HG02610 (cell line): ENCODE data around the gene NT5C3B.
"Not testable (repeated sequence)": the region's sequence is repeated elsewhere in the genome, so short reads cannot be mapped to it uniquely, and the experiment has no call there.

Experiments used
- ATAC-seq: cut with Tn5 transposase; IDR thresholded peaks from one replicate; pipeline ENCODE4 v1.9.1; 2021; ENCODE audit warnings: mild to moderate bottlenecking, moderate library complexity; ENCODE audit not compliant: unreplicated experiment

The NT5C3B gene

DNA sequence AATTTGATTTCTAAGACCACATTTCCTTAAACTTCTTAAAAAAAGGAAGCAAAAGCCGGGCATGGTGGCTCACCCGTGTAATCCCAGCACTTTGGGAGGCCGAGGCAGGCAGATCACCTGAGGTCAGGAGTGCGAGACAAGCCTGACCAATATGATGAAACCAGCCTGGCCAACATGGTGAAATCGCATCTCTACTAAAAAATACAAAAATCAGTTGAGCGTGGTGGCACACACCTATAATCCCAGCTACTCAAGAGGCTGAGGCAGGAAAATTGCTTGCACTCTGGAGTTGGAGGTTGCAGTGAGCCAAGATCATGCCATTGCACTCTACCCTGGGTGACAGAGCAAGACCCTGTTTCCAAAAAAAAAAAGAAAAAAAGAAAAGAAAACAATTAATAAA is 4.7 kb upstream of the NT5C3B start:
- not testable (repeated sequence) for ATAC-seq

DNA sequence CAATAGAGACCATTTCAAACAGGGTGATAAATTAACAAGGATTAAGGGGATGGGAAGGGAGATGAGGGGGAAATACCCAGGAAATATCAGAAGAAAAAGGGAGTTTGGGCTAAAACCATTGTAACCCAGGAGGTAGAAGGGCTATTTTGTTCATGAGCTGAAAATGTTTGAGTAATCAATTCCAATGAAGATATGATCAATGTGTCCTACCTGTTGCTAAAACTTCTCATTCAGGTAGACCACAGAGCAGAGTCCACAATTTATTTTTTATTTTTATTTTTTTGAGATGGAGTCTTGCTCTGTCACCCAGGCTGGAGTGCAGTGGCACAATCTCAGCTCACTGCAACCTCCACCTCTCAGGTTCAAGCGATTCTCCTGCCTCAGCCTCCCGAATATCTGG is 3.4 kb upstream of the NT5C3B start:
- ATAC-seq, result not testable (repeated sequence)

DNA sequence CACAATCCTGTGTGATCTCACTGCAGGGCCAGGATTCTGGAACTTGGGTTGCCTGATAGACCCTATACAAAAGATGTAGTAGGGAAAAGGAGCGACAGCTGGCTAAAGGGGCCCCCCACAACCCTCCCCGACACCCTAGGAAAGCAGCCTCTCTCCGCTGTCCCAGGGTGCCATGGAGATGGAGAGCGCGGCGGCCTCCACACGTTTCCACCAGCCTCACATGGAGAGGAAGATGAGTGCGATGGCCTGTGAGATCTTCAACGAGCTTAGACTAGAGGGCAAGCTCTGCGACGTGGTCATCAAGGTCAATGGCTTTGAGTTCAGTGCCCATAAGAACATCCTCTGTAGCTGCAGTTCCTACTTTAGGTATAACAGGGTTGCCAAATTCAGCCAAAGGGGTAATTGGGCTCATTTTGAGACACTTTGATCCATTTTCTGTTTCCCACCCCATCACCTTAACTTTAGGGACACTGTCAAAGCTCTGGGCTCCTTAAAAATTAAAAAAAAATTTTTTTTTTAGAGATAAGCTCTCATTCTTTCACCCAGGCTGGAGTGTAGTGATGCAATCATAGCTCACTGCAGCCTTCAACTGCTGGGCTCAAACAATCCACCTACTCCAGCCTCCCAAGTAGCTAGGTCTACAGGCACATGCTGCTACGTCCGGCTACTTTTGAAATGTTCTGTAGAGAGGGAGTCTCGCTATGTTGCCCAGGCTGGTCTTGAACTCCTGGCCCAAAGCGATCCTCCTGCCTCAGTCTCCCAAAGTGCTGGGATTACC is 1.9 kb upstream of the NT5C3B start, which contains the start of gene KLHL10:
KLHL10 (plus strand) TSS at position 65 of the 778 bp plus-strand sequence; CDS start at position 173, 108 bp downstream.
- no peak for ATAC-seq

GRCh38 chr17:41836550-41837196 is 641 bp upstream of the NT5C3B start:
- ATAC-seq, result no peak

DNA sequence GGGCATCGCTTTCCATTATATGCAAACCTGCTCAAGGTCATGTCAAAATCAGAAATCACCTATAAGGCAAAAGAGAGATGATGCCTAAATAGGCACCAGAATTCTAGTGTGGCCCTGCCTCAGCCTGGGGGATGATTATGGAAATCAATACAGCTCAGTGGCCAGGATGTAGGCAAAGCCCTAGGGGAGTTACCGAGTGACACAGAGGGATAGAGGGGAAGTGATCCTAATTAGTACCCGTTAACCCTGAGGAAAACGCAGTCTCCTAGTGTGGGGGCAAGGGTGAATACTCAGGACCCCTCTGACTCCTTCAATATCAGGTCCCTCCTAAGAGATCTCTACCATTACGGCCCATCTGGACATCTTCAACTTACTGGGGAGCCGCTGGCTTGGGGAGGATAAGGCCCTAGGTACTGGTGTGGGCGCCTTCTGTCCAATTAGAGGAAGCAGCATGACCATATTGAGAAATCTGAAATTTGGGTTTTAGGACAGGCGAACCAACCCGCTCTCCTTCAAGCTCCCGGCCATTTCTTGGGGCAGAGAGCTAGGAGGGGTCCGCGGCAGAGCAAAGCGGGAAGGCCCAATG is 725 bp downstream of the NT5C3B start:
- ATAC-seq, result no peak

GRCh38 chr17:41829961-41830360 is 6.1 kb downstream of the NT5C3B start:
- not testable (repeated sequence) for ATAC-seq

DNA sequence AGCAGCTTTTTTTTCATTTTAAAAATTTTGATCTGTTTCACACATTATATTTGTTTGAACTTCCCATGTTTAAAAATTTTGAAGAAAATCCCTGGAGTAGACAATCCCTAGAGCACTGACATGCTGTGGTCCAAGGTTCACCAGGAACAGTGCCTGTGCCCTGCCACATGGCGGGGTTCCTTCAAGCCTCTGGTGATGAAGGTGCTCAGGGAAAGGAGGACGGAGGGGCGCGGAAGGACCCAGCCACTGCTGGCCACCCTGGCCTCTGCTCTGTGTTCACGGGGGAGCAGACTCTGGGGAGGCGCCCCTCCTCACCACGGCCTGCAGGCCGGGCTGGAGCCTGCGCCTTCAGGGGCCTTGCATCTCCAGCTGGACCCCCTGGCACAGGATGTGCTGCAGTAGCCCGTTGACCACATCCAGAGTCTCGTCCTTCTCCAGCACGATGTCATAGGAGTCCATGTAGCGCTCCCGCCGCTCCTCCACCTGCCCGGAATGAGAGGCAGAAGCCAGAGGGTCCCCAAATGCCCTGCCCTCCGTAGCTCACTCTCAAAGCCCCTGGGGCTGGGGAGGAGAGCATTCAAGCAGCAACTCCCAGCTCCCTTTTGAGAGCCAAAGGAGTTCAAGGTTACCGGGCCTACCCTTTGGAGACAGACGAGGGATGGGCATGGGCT is 10.7 kb downstream of the NT5C3B start:
- ATAC-seq, result no peak

DNA sequence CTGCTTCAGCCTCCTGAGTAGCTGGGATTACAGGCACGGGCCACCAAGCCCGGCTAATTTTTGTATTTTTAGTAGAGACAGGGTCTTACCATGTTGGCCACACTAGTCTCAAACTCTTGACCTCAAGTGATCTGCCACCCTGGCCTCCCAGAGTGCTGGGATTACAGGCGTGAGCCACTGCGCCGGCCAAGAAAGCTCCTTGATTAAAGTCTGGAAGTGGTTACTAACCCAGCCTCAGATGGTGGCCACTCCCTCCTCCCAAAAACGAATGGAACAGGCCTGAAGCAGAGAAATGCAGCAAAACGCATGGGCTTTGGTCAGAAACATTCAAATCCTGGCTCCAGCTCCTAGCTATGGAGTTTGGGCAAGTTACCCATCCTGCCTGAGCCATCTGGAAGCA is 11.9 kb downstream of the NT5C3B start:
- no peak for ATAC-seq

DNA sequence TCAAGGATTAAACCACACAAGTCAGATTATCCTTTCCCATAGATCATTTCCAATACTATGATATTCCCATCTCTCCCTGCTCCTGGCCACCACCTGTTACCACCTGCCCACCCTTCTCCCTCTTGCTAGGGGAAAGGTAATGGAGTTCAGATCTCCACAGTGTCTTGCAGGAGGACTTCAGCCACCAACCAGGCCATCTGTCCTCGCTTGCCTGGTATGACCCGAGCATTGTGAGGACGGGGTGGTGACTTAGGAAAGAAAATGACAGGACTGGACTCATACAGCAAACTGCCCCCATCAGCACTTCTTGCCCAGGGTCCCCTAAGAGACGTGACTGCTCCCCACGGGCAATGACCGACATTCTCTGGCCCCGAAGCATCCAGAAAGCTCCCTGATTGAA is 12.5 kb downstream of the NT5C3B start:
- no peak for ATAC-seq

- no peak for ATAC-seq
Observed at GRCh38 chr17:41823141-41823524, 12.9 kb downstream of the NT5C3B start.

- no peak for ATAC-seq
Observed at GRCh38 chr17:41822216-41823140, 13.6 kb downstream of the NT5C3B start.

DNA sequence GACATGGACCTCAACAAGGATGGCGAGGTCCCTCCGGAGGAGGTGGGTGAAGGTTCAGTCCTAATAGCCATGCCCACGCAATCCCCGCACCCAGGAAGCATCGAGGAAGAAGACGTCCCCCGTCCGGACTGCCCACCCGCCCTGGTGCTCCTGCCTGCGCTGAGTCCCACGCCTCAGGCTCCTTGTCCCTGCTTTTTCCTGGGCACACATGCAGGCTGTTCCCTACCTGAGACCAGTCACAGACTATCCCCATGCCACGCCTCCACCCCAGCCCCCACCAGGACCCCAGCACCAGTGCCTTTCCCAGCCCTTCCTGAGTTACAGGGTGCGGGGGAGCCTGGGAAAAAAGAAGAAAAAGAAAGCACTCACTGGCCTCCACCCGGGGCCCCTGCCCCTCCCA is 14.3 kb downstream of the NT5C3B start:
- no peak for ATAC-seq

GRCh38 chr17:41818024-41818423 is 18.0 kb downstream of the NT5C3B start:
- no peak for ATAC-seq

- no peak for ATAC-seq
Observed at GRCh38 chr17:41816637-41817320, 19.3 kb downstream of the NT5C3B start.

GRCh38 chr17:41814195-41814594 is 21.8 kb downstream of the NT5C3B start:
- no peak for ATAC-seq

GRCh38 chr17:41813699-41814124 is 22.3 kb downstream of the NT5C3B start:
- ATAC-seq, result no peak

GRCh38 chr17:41813152-41813680 is 22.8 kb downstream of the NT5C3B start:
- no peak for ATAC-seq

DNA sequence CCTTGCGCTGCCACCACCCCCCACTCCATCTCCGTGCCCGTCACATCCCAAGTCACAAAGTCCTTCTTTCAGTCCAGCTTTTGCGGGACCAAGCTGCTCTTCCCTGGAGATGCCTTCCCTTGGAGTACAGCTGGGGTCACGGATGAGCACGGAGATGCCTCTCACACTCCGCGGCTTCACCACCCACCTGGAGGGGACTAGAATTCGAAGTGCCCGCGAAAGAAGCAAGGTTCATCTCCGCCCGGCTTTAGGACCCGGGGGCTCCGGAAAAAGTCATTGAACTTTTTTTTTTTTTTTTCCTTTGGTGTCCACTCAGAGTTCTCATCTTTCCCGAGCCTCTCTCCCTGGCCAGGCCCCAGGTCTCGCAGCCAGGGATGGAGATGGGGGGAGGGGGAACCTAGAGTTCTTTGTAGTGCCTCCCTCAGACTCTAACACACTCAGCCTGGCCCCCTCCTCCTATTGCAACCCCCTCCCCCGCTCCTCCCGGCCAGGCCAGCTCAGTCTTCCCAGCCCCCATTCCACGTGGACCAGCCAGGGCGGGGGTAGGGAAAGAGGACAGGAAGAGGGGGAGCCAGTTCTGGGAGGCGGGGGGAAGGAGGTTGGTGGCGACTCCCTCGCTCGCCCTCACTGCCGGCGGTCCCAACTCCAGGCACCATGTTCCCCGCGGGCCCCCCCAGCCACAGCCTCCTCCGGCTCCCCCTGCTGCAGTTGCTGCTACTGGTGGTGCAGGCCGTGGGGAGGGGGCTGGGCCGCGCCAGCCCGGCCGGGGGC is 23.5 kb downstream of the NT5C3B start, which contains the start of gene FKBP10:
FKBP10 (plus strand) TSS at position 624 of the 771 bp plus-strand sequence; CDS start at position 655, 31 bp downstream.
- ATAC-seq, result no peak
